ENCODE data around the gene CYBC1.

The CYBC1 gene

DNA sequence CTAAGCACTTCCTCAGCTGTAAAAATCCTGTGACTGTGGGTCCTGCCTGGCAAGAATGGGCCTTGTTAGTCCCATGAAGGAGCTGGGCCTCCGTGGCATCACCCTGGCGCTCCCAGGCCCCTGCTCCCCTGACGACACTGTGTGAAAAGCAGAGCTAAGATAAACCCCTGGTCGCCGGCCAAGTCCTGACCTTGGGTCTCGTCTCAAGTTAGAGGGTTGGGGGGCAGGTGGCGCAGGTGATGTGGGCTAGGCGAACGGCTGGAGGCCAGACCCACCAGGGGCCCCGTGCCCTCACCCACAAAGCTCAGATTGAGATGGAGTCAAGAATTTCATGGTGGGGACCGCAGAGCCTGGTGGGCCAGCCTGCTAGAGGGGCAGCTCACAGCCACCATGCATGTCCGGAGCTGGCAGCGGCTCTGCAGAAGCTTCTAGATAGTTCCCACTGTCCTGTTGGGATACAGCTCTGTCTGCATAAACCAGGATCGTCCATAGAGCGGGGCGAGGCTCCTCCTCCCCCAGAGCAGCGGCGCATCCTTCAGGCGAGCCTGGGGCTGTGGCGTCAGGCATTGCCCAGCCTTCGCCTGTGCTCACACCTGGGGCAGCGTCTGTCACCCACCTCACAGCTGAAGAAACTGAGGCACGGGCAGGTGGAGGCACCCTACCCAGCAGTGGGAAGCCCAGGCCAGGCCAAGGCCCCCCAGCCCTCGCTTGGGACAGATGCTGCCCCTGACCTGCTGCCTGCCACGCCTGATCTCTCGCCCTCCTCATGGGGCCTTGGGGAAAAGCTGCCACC lies 12.0 kb downstream of the CYBC1 start:
- no peaks in the 10 kb centered on the region for H3K9me3 ChIP-seq (replicated peaks; ENCODE audit: low read length)
- H3K27me3 ChIP-seq (ENCODE audit: control insufficient read depth, insufficient read depth, low read length): no peaks in the 10 kb centered on the region
- peaks cover 12% of the 10 kb centered on the region for H3K36me3 ChIP-seq (ENCODE audit: insufficient read depth, low read length)
- H3K4me3 ChIP-seq (ENCODE audit: low read length): no peak overlapping the region
- H3K4me1 ChIP-seq (ENCODE audit: control insufficient read depth, insufficient read depth, low read length): peaks cover 5% of the 10 kb centered on the region
- no peak overlapping the region for H3K9ac ChIP-seq (ENCODE audit: low read depth, low read length)
- H3K4me2 ChIP-seq (ENCODE audit: low read length): no peak overlapping the region

DNA sequence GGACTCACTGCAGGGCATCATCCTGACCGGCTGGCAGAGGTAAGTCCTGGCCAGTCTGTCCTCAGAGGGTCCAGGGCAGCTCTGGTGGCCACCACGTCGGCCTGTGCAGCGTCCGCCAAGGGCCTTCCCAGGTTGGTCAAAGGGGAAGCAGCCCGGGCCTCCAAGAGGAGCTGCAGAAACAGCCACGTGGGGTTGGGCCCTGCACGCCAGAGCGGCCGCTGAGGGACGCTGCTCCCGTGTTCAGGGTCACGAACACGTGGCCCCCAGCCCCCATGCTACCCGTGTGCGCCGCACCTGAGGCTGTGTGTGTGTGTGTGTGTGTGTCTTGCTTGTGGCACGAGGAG lies 13.3 kb downstream of the CYBC1 start:
- Histone ChIP-seq H3K9me3 (replicated peaks; ENCODE audit: low read length) (no peaks in the 10 kb centered on the region), H3K9ac (ENCODE audit: low read depth, low read length) (no peak overlapping the region), H3K27me3 (ENCODE audit: control insufficient read depth, insufficient read depth, low read length) (no peaks in the 10 kb centered on the region), H3K36me3 (ENCODE audit: insufficient read depth, low read length) (peaks cover under 1% of the 10 kb centered on the region), H3K4me2 (ENCODE audit: low read length) (no peak overlapping the region), H3K4me3 (ENCODE audit: low read length) (no peak overlapping the region), H3K4me1 (ENCODE audit: control insufficient read depth, insufficient read depth, low read length) (peaks cover 5% of the 10 kb centered on the region)

DNA sequence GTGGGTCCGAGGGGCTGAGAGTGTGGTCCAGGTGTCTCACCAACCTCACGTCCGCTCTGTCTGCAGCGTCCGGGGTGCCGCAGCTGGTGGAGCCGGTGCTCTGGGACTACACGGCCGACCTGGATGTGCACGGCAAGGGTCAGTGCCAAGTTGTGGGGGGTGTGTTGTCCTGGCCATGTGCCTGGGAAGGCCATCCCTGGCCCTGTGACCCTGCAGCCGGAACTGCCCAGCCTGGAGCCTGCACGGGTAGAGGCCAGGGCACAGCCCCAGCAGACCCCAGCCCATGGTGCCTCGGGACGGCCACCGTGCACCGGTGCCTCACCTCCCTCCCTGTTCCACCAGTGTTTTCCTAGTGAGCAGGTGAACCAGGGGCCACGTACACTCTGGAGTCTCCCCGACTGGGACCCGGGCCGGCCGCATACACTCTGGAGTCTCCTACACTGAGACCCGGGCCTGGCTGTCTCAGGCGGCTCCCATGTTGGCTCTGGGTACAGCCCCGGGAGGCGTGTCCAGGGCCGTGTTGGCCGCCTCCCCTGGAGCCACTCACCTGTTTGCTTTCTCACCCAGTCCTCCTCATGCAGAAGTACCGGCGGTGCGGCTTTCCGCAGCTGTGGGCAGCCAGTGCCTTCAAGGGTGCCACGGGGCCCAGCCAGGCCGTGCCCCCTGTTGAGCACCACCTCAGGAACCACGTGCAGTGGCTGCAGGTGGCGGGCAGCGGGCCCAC lies 13.8 kb downstream of the CYBC1 start:
- peaks cover 5% of the 10 kb centered on the region for H3K4me1 ChIP-seq (ENCODE audit: control insufficient read depth, insufficient read depth, low read length)
- no peaks in the 10 kb centered on the region for H3K9me3 ChIP-seq (replicated peaks; ENCODE audit: low read length)
- no peak overlapping the region for H3K4me2 ChIP-seq (ENCODE audit: low read length)
- no peaks in the 10 kb centered on the region for H3K27me3 ChIP-seq (ENCODE audit: control insufficient read depth, insufficient read depth, low read length)
- no peak overlapping the region for H3K9ac ChIP-seq (ENCODE audit: low read depth, low read length)
- H3K36me3 ChIP-seq (ENCODE audit: insufficient read depth, low read length): no peaks in the 10 kb centered on the region
- no peak overlapping the region for H3K4me3 ChIP-seq (ENCODE audit: low read length)

DNA sequence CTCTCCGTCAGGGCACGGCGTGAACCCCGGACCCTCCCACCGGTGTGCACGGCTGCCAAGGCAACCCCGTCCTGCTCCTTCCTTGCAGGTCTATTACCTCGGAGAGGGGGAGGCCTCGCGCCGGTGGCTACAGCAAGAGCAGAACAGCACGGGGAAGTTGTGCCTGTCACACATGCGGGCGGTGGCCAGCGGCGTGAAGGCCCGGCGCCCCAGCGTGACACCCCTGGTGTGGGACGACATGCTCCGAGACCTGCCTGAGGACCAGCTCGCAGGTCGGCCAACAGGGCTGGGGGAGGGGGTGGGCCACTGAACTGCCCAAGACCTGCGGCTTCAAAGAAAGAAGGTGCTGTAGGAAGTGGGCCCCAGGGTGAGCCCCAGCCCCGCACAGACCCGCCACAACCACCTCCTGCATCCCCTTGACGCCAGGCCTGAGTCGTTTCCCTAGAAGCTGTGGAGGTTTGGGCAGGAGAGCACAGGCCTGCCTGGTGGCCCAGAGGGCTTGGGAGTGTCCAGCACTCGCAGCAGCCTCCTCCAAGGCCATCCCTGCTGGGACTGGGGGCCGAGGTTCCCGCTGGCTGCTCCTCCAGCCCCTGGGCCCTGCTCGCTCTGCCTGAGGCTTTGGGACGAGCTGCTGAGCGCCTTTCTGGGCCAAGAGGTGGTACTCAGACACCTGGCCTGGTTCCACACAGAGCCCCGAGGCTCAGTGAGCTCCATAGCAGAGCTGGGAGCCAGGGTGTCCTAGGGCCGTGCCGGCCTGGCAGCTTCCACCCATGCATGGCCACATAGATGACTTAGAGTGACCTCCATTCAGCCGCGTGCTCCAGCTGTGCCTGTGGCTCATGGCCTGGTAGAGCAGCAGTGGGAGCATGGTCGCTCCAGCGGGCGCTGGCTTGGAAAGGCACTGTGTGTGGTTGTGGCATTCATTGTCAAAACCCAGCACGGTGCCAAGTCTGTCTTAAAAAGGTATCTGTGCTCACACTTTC lies 14.7 kb downstream of the CYBC1 start:
- Histone ChIP-seq H3K27me3 (ENCODE audit: control insufficient read depth, insufficient read depth, low read length) (no peaks in the 10 kb centered on the region), H3K4me2 (ENCODE audit: low read length) (no peak overlapping the region), H3K36me3 (ENCODE audit: insufficient read depth, low read length) (no peaks in the 10 kb centered on the region), H3K4me3 (ENCODE audit: low read length) (no peak overlapping the region), H3K9me3 (replicated peaks; ENCODE audit: low read length) (no peaks in the 10 kb centered on the region), H3K9ac (ENCODE audit: low read depth, low read length) (no peak overlapping the region), H3K4me1 (ENCODE audit: control insufficient read depth, insufficient read depth, low read length) (peaks cover 5% of the 10 kb centered on the region)

DNA sequence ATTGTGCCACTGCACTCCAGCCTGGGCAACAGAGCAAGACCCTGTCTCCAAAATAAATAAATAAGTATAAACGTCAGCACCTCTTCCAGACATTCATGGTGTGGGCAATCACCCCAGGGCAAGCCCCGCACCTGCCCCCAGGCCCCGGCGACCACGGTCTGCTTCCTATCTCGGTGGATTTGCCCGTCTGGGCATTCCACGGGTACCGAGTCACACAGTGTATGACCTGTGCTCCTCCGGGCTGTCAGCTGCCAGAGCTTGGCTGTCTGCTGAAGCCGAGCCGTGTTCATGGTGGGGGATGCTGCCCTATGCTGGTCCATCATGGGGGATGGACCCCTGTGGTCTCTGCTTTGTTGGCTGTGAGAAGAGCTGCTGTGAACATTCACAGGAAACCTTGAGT lies 15.4 kb downstream of the CYBC1 start:
- H3K9me3 ChIP-seq (replicated peaks; ENCODE audit: low read length): no peaks in the 10 kb centered on the region
- no peaks in the 10 kb centered on the region for H3K27me3 ChIP-seq (ENCODE audit: control insufficient read depth, insufficient read depth, low read length)
- H3K9ac ChIP-seq (ENCODE audit: low read depth, low read length): no peak overlapping the region
- no peak overlapping the region for H3K4me3 ChIP-seq (ENCODE audit: low read length)
- H3K4me1 ChIP-seq (ENCODE audit: control insufficient read depth, insufficient read depth, low read length): peaks cover 5% of the 10 kb centered on the region
- no peak overlapping the region for H3K4me2 ChIP-seq (ENCODE audit: low read length)
- H3K36me3 ChIP-seq (ENCODE audit: insufficient read depth, low read length): no peaks in the 10 kb centered on the region

DNA sequence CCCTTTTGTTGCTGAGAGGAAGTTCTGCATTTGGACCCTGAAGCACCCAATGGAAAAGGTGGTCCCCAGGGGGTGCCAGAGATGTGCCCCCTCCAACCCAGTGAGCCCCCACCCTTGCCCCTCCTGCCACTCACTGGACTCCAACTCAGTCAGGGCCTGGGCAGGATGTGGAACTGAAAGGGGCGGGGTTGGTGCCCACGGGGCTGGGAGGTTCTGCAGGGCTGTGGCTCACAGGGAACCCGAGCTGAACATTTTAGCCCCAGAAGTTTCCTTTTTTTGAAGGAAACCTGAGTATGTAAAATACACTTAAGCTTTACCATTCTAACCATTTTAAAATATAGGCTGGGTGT lies 16.4 kb downstream of the CYBC1 start:
- H3K4me1 ChIP-seq (ENCODE audit: control insufficient read depth, insufficient read depth, low read length): peaks cover 5% of the 10 kb centered on the region
- no peak overlapping the region for H3K4me3 ChIP-seq (ENCODE audit: low read length)
- H3K9ac ChIP-seq (ENCODE audit: low read depth, low read length): no peak overlapping the region

DNA sequence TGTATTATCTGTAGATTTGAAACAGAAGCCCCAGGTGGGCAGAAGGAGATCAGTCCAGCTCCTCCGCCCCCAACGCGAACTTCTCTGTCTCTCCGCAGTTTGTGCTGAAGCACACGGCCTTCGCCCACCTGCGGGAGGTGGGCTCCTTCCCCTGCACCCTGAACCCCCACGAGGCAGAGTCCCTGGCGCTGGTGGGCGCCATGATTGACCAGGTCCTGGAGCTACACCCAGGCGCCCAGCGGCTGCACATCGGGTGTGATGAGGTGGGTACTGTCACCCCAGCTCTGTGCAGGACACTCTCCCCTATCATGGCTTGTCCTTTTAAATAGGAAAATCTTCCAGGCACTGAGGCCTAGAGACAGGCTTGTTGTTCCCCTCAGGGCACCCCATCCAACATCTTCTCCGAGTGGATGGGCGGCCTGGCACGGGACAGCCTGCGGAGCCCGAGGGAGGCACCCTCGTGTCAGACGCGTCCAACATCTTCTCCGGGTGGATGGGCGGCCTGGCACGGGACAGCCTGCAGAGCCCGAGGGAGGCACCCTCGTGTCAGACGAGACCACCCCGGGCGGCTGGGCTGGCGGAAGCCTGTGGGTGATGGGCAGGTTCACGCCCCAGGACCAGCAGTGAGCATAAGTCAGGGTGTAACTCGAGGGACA lies 16.9 kb downstream of the CYBC1 start:
- Histone ChIP-seq H3K9me3 (replicated peaks; ENCODE audit: low read length) (no peaks in the 10 kb centered on the region), H3K9ac (ENCODE audit: low read depth, low read length) (no peak overlapping the region), H3K4me1 (ENCODE audit: control insufficient read depth, insufficient read depth, low read length) (peaks cover 5% of the 10 kb centered on the region), H3K27me3 (ENCODE audit: control insufficient read depth, insufficient read depth, low read length) (no peaks in the 10 kb centered on the region), H3K4me3 (ENCODE audit: low read length) (no peak overlapping the region), H3K36me3 (ENCODE audit: insufficient read depth, low read length) (no peaks in the 10 kb centered on the region), H3K4me2 (ENCODE audit: low read length) (no peak overlapping the region)

More for the DNA sequence above, 16.4 kb downstream of the CYBC1 start:
- H3K36me3 ChIP-seq (ENCODE audit: insufficient read depth, low read length): no peaks in the 10 kb centered on the region
- no peak overlapping the region for H3K4me2 ChIP-seq (ENCODE audit: low read length)
- H3K9me3 ChIP-seq (replicated peaks; ENCODE audit: low read length): no peaks in the 10 kb centered on the region
- H3K27me3 ChIP-seq (ENCODE audit: control insufficient read depth, insufficient read depth, low read length): no peaks in the 10 kb centered on the region

DNA sequence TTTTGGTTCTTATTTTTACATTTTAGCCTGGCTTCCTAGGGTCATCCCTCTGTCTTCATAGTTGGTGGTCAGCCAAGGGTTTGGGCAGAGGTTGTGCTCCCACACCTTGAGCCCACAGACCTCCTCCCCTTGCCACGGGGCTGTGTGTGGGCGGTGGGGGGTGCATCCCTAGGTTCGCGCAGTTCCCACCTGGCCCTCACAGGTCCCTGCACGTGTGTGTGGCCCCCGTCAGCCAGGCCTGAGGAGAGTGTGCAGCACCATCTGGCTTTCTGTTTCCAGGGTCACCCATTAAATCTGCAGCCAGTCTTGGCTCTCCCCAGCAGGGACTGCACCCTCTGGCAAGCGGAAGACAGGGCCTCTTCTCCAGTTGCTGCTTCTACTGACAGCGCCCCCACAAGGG lies 18.5 kb downstream of the CYBC1 start:
- peaks cover 5% of the 10 kb centered on the region for H3K4me1 ChIP-seq (ENCODE audit: control insufficient read depth, insufficient read depth, low read length)
- H3K9me3 ChIP-seq (replicated peaks; ENCODE audit: low read length): no peaks in the 10 kb centered on the region
- H3K9ac ChIP-seq (ENCODE audit: low read depth, low read length): no peak overlapping the region
- H3K4me2 ChIP-seq (ENCODE audit: low read length): no peak overlapping the region
- no peaks in the 10 kb centered on the region for H3K36me3 ChIP-seq (ENCODE audit: insufficient read depth, low read length)
- no peaks in the 10 kb centered on the region for H3K27me3 ChIP-seq (ENCODE audit: control insufficient read depth, insufficient read depth, low read length)
- no peak overlapping the region for H3K4me3 ChIP-seq (ENCODE audit: low read length)

DNA sequence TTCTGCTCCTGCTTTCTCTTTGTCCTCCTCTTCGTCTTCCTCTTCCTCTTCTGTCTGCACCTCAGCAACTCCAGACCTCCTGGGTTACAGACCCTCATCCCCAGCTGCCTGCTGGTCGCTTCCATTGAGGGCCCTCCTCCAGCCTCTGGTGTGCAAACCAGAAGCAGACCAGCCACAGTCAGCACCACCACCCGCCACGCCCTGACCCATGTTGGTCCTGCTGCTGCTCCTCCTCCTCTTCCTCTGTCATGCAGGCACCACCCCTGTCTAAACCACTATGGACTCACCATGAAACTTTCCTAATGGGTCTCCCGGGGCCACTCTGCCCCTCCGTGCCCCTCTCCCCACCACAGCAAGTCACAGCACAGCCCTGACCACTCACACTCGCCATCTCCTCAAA lies 20.7 kb downstream of the CYBC1 start:
- Histone ChIP-seq H3K4me1 (ENCODE audit: control insufficient read depth, insufficient read depth, low read length) (no peaks in the 10 kb centered on the region), H3K9ac (ENCODE audit: low read depth, low read length) (no peak overlapping the region), H3K4me2 (ENCODE audit: low read length) (no peak overlapping the region), H3K27me3 (ENCODE audit: control insufficient read depth, insufficient read depth, low read length) (no peaks in the 10 kb centered on the region), H3K36me3 (ENCODE audit: insufficient read depth, low read length) (no peaks in the 10 kb centered on the region), H3K9me3 (replicated peaks; ENCODE audit: low read length) (no peaks in the 10 kb centered on the region), H3K4me3 (ENCODE audit: low read length) (no peak overlapping the region)

DNA sequence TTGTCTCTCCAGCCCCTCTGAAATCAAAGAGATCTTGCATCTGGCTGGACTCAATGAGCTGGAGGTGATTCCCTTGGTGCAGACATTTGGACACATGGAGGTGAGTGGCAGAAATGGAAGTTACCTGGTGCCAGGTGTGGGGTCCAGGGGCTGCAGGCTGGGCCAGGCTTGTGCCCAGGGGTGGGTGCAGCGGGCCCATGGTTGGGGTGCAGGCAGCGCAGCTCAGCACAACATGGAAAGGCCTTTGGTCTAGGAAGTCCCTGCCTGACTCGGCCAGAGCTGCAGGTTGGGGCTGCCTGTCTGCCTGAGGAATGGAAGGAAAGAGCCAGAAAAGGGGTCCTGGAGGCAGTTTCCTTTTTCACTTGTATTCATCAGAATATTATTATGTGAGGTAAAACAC lies 22.0 kb downstream of the CYBC1 start:
- H3K36me3 ChIP-seq (ENCODE audit: insufficient read depth, low read length): no peaks in the 10 kb centered on the region
- no peak overlapping the region for H3K4me2 ChIP-seq (ENCODE audit: low read length)
- no peak overlapping the region for H3K9ac ChIP-seq (ENCODE audit: low read depth, low read length)
- no peak overlapping the region for H3K4me3 ChIP-seq (ENCODE audit: low read length)
- H3K4me1 ChIP-seq (ENCODE audit: control insufficient read depth, insufficient read depth, low read length): no peaks in the 10 kb centered on the region
- H3K27me3 ChIP-seq (ENCODE audit: control insufficient read depth, insufficient read depth, low read length): no peaks in the 10 kb centered on the region
- no peaks in the 10 kb centered on the region for H3K9me3 ChIP-seq (replicated peaks; ENCODE audit: low read length)

DNA sequence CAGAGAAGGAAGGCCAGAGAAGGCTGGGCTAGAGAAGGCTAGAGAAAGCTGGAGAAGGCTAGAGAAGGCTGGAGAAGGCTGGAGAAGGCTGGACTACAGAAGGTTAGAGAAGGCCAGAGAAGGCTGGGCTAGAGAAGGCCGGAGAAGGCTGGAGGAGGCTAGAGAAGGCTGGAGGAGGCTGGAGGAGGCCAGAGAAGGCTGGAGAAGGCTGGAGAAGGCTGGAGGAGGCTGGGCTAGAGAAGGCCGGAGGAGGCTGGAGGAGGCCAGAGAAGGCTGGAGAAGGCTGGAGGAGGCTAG lies 25.7 kb downstream of the CYBC1 start:
- Histone ChIP-seq H3K9ac (ENCODE audit: low read depth, low read length) (no peak overlapping the region), H3K36me3 (ENCODE audit: insufficient read depth, low read length) (no peaks in the 10 kb centered on the region), H3K4me2 (ENCODE audit: low read length) (no peak overlapping the region)

More for the DNA sequence above, 25.7 kb downstream of the CYBC1 start:
- Histone ChIP-seq H3K4me1 (ENCODE audit: control insufficient read depth, insufficient read depth, low read length) (no peaks in the 10 kb centered on the region), H3K27me3 (ENCODE audit: control insufficient read depth, insufficient read depth, low read length) (no peaks in the 10 kb centered on the region), H3K9me3 (replicated peaks; ENCODE audit: low read length) (no peaks in the 10 kb centered on the region), H3K4me3 (ENCODE audit: low read length) (no peak overlapping the region)

All from skeletal muscle satellite cell (primary cell).